Trophoblast cell (in vitro differentiated cells and primary cell): Measurements from ENCODE around the gene PAX6.

Experiments used
- DNase-seq, 2 donors: peaks; one replicate each; pipeline ENCODE4 v3.0.0-alpha.2; 2016
- H2AFZ ChIP-seq: 2 replicates; pipeline ENCODE4 v1.6.1; 2013; ENCODE audit warnings: low read length, moderate library complexity, mild to moderate bottlenecking; ENCODE audit not compliant: insufficient read depth, poor library complexity
- H2AK5ac ChIP-seq: 2 replicates; pipeline ENCODE4 v1.6.1; 2013; ENCODE audit warnings: mild to moderate bottlenecking, low read length
- H2BK120ac ChIP-seq: 2 replicates; pipeline ENCODE4 v1.6.1; 2013; ENCODE audit warnings: low read length, mild to moderate bottlenecking, moderate library complexity; ENCODE audit not compliant: insufficient read depth, poor library complexity
- H2BK12ac ChIP-seq: 2 replicates; pipeline ENCODE4 v1.6.1; 2013; ENCODE audit warnings: mild to moderate bottlenecking, low read length, moderate library complexity
- H2BK5ac ChIP-seq: 2 replicates; pipeline ENCODE4 v1.6.1; 2013; ENCODE audit warnings: low read length, low read depth, moderate library complexity, mild to moderate bottlenecking; ENCODE audit not compliant: poor library complexity
- H3K14ac ChIP-seq: 2 replicates; pipeline ENCODE4 v1.6.1; 2013; ENCODE audit warnings: mild to moderate bottlenecking, low read length
- H3K18ac ChIP-seq: 2 replicates; pipeline ENCODE4 v1.6.1; 2013; ENCODE audit warnings: mild to moderate bottlenecking, low read length
- H3K23ac ChIP-seq: 2 replicates; pipeline ENCODE4 v1.6.1; 2013; ENCODE audit warnings: low read length
- H3K27ac ChIP-seq: 2 replicates; pipeline ENCODE4 v1.5.1; 2013; ENCODE audit warnings: low read depth, mild to moderate bottlenecking, inconsistent platforms, low read length, moderate library complexity
- H3K27me3 ChIP-seq: 2 replicates; pipeline ENCODE4 v1.6.1; 2013; ENCODE audit warnings: inconsistent platforms, mild to moderate bottlenecking, low read length, moderate library complexity; ENCODE audit not compliant: insufficient read depth
- H3K36me3 ChIP-seq, 2 experiments: 1 replicate in 1 of 2; 2 replicates in 1 of 2; pipeline ENCODE4 v1.6.1; 2013; ENCODE audit warnings: low read length in 2 of 2, mild to moderate bottlenecking in 2 of 2, moderate library complexity in 1 of 2; ENCODE audit not compliant: insufficient read depth in 2 of 2, control insufficient read depth in 1 of 2
- H3K4ac ChIP-seq: 2 replicates; pipeline ENCODE4 v1.6.1; 2013; ENCODE audit warnings: low read depth, mild to moderate bottlenecking, low read length, moderate library complexity
- H3K4me1 ChIP-seq, 2 experiments: 1 replicate in 1 of 2; 2 replicates in 1 of 2; pipeline ENCODE4 v1.6.1; 2013; ENCODE audit warnings: low read length in 2 of 2, mild to moderate bottlenecking in 2 of 2, moderate library complexity in 1 of 2; ENCODE audit not compliant: insufficient read depth in 2 of 2, control insufficient read depth in 1 of 2
- H3K4me2 ChIP-seq: 2 replicates; pipeline ENCODE4 v1.6.1; 2013; ENCODE audit warnings: inconsistent platforms, mild to moderate bottlenecking, low read length, moderate library complexity
- H3K4me3 ChIP-seq: 2 replicates; pipeline ENCODE4 v1.5.1; 2013; ENCODE audit warnings: mild to moderate bottlenecking, low read depth, low read length, inconsistent platforms
- H3K79me1 ChIP-seq: one replicate; pipeline ENCODE4 v1.6.1; 2013; ENCODE audit warnings: low read length
- H3K79me2 ChIP-seq: 2 replicates; pipeline ENCODE4 v1.6.1; 2013; ENCODE audit warnings: low read length, mild to moderate bottlenecking; ENCODE audit not compliant: control insufficient read depth, insufficient read depth, poor library complexity
- H3K9ac ChIP-seq: 2 replicates; pipeline ENCODE4 v1.6.1; 2013; ENCODE audit warnings: mild to moderate bottlenecking, low read length
- H3K9me3 ChIP-seq: 2 replicates; pipeline ENCODE4 v1.6.1; 2013; ENCODE audit warnings: low read depth, mild to moderate bottlenecking, control low read depth, inconsistent platforms, low read length; ENCODE audit not compliant: insufficient read depth
- H4K12ac ChIP-seq: 2 replicates; pipeline ENCODE4 v1.6.1; 2013; ENCODE audit warnings: low read depth, mild to moderate bottlenecking, low read length, moderate library complexity
- H4K8ac ChIP-seq: 2 replicates; pipeline ENCODE4 v1.6.1; 2013; ENCODE audit warnings: low read depth, mild to moderate bottlenecking, low read length, moderate library complexity
- H4K91ac ChIP-seq: one replicate; pipeline ENCODE4 v1.6.1; 2013; ENCODE audit warnings: low read depth, mild to moderate bottlenecking, low read length, moderate library complexity
- WGBS: extraction: QIAGEN DNeasy Blood & Tissue Kit; methylation state at CpG from one replicate; pipeline ENCODE4 v1.1.7; 2013; ENCODE audit warnings: missing lambda C conversion rate; ENCODE audit not compliant: insufficient read length, insufficient coverage; ENCODE audit errors: extremely low coverage; 5-methylcytosine and 5-hydroxymethylcytosine counted together

Gene PAX6

DNA sequence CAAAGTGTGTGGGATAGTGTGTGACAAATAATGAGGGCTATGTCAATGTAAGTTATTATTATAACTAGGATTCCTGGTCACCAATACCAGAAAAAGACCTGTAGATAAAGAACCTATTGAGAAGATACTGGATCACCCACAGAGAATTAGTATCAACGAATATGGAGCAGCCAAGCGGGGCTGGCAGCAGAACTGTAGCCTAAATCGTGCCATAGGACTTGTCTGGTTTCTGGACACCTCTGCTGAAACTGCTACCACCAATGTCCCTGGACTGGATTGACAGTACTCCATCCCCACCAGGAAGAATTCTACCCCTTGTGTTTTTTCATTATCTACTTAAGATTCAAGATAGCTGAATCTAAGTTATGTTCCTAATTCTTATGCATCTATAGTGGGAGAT, 30.3 kb upstream of the PAX6 start:
- no peak overlapping the region for H2AK5ac ChIP-seq
- H3K79me2 ChIP-seq = no peaks in the 10 kb centered on the region
- H3K4me3 ChIP-seq = no peak overlapping the region
- H4K8ac ChIP-seq = no peak overlapping the region
- no peaks in the 10 kb centered on the region for H3K36me3 ChIP-seq
- H3K27me3 ChIP-seq = no peaks in the 10 kb centered on the region
- H3K4ac ChIP-seq = no peak overlapping the region
- DNase-seq = no peak
- no peak overlapping the region for H4K12ac ChIP-seq
- H3K9me3 ChIP-seq = no peaks in the 10 kb centered on the region
- H2BK5ac ChIP-seq = no peak overlapping the region
- H3K23ac ChIP-seq = no peak overlapping the region
- no peak overlapping the region for H3K9ac ChIP-seq
- no peaks in the 10 kb centered on the region for H3K4me1 ChIP-seq
- H2BK120ac ChIP-seq = no peak overlapping the region
- no peak overlapping the region for H3K4me2 ChIP-seq
- H3K27ac ChIP-seq = no peak overlapping the region
- no peak overlapping the region for H4K91ac ChIP-seq
- H3K18ac ChIP-seq = no peak overlapping the region
- WGBS = no CpG with 5 or more reads among the region's 3 CpGs
- no peak overlapping the region for H2AFZ ChIP-seq
- no peak overlapping the region for H3K14ac ChIP-seq
- H2BK12ac ChIP-seq = no peak overlapping the region
- H3K79me1 ChIP-seq = no peaks in the 10 kb centered on the region

GRCh38 chr11:31834237-31834636, 23.1 kb upstream of the PAX6 start:
- Histone ChIP-seq H3K4me3 (no peak overlapping the region), H2BK5ac (no peak overlapping the region), H3K23ac (no peak overlapping the region), H2AK5ac (no peak overlapping the region), H3K4ac (no peak overlapping the region), H3K14ac (no peak overlapping the region), H3K18ac (no peak overlapping the region), H3K9me3 (no peaks in the 10 kb centered on the region), H3K79me2 (no peaks in the 10 kb centered on the region), H3K27ac (no peak overlapping the region), H4K8ac (no peak overlapping the region), H2BK12ac (no peak overlapping the region), H3K27me3 (no peaks in the 10 kb centered on the region), H2AFZ (no peak overlapping the region), H4K91ac (no peak overlapping the region), H3K79me1 (no peaks in the 10 kb centered on the region), H3K4me2 (no peak overlapping the region), H3K36me3 (no peaks in the 10 kb centered on the region), H3K9ac (no peak overlapping the region), H4K12ac (no peak overlapping the region), H3K4me1 (no peaks in the 10 kb centered on the region), H2BK120ac (no peak overlapping the region)
- no peak for DNase-seq
- WGBS = no CpG with 5 or more reads among the region's 1 CpG

GRCh38 chr11:31830406-31830805, 19.3 kb upstream of the PAX6 start:
- Histone ChIP-seq H4K8ac (no peak overlapping the region), H3K4me1 (no peaks in the 10 kb centered on the region), H3K9ac (no peak overlapping the region), H4K91ac (no peak overlapping the region), H3K79me2 (no peaks in the 10 kb centered on the region), H3K9me3 (peaks cover 4% of the 10 kb centered on the region), H3K27ac (no peak overlapping the region), H2BK120ac (no peak overlapping the region), H2BK12ac (no peak overlapping the region), H3K4me2 (no peak overlapping the region), H2BK5ac (no peak overlapping the region), H3K79me1 (no peaks in the 10 kb centered on the region), H4K12ac (no peak overlapping the region), H3K4ac (no peak overlapping the region), H3K36me3 (no peaks in the 10 kb centered on the region), H3K14ac (no peak overlapping the region), H3K18ac (no peak overlapping the region), H2AFZ (no peak overlapping the region), H3K23ac (no peak overlapping the region), H3K4me3 (no peak overlapping the region), H2AK5ac (no peak overlapping the region), H3K27me3 (peaks cover 26% of the 10 kb centered on the region)
- WGBS = no CpG with 5 or more reads among the region's 4 CpGs
- no peak for DNase-seq

DNA sequence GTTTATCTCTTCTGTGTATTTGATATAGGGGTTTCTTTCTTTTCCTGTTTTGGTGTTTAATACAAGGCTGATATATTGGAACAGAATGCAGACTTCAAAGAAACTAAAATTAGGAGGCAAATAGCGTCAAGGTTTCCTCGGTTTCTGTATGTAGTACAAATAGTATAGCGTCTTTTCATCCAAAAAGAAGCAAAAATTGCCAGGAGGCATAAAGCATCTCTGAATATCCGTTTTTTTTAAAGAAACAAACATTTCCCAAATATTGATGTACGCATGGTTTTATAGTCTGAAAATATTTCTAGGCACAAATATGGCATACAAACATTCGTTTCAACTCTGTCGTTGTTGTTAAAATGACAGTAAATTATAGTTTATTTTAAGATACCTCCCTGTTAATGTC, 17.1 kb upstream of the PAX6 start:
- no peak overlapping the region for H3K27ac ChIP-seq
- no peak for DNase-seq
- H2AK5ac ChIP-seq = no peak overlapping the region
- H3K79me2 ChIP-seq = no peaks in the 10 kb centered on the region
- H4K8ac ChIP-seq = no peak overlapping the region
- no peak overlapping the region for H2BK120ac ChIP-seq
- WGBS = no CpG with 5 or more reads among the region's 7 CpGs
- no peak overlapping the region for H3K4me3 ChIP-seq
- H4K12ac ChIP-seq = no peak overlapping the region
- no peak overlapping the region for H2BK12ac ChIP-seq
- H2AFZ ChIP-seq = no peak overlapping the region
- peaks cover 4% of the 10 kb centered on the region for H3K9me3 ChIP-seq
- no peak overlapping the region for H3K18ac ChIP-seq
- no peaks in the 10 kb centered on the region for H3K4me1 ChIP-seq
- H3K23ac ChIP-seq = no peak overlapping the region
- H3K27me3 ChIP-seq = peaks cover 48% of the 10 kb centered on the region
- H3K9ac ChIP-seq = no peak overlapping the region
- H3K4ac ChIP-seq = no peak overlapping the region
- no peaks in the 10 kb centered on the region for H3K36me3 ChIP-seq
- H4K91ac ChIP-seq = no peak overlapping the region
- no peak overlapping the region for H3K4me2 ChIP-seq
- H3K79me1 ChIP-seq = no peaks in the 10 kb centered on the region
- no peak overlapping the region for H3K14ac ChIP-seq
- H2BK5ac ChIP-seq = no peak overlapping the region
